Measurements from ENCODE around the gene TSPAN16. TPM values are rescaled to one million over a fixed set of nuclear protein-coding genes. Genes with fewer than 3 reads are reported as not detected.

TSPAN16 gene
- total RNA-seq, 6 experiments from 2014 or later, result not detected

DNA sequence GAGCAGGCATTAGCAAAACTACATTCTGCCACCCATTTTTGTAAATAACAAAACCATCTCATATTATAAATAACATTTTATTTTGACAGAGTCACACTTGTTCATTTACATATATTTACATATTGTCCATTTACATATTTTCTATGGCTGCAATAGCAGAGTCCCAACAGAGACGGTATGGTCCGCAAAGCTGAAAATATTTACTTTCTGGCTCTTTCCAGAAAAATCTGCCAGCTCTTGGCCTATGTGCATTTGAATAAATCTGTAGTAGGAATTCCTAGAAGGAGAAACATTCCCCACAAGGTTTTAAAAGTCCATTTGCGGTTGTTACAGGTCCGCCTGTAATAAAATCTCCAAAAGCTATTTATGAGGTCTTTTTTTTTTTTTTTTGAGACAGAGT, 5.7 kb upstream of the TSPAN16 start:
- H3K4me1 Mint-ChIP-seq (ENCODE audit: low read depth), result peaks cover 22% of the 10 kb centered on the region
- no peak overlapping the region for H3K27ac Mint-ChIP-seq
- no peaks in the 10 kb centered on the region for H3K9me3 Mint-ChIP-seq
- TF ChIP-seq, protein P1, sequence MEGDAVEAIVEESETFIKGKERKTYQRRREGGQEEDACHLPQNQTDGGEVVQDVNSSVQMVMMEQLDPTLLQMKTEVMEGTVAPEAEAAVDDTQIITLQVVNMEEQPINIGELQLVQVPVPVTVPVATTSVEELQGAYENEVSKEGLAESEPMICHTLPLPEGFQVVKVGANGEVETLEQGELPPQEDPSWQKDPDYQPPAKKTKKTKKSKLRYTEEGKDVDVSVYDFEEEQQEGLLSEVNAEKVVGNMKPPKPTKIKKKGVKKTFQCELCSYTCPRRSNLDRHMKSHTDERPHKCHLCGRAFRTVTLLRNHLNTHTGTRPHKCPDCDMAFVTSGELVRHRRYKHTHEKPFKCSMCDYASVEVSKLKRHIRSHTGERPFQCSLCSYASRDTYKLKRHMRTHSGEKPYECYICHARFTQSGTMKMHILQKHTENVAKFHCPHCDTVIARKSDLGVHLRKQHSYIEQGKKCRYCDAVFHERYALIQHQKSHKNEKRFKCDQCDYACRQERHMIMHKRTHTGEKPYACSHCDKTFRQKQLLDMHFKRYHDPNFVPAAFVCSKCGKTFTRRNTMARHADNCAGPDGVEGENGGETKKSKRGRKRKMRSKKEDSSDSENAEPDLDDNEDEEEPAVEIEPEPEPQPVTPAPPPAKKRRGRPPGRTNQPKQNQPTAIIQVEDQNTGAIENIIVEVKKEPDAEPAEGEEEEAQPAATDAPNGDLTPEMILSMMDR (IDR thresholded peaks at IDR 0.05), result no peak
- no peaks in the 10 kb centered on the region for H3K36me3 Mint-ChIP-seq (ENCODE audit: low read depth)
- H3K27me3 Mint-ChIP-seq (ENCODE audit: insufficient read depth), result no peaks in the 10 kb centered on the region; the same call in 1 of the 2 replicates
- H3K4me3 Mint-ChIP-seq, result no peak overlapping the region
- DNase-seq, result no peak

DNA sequence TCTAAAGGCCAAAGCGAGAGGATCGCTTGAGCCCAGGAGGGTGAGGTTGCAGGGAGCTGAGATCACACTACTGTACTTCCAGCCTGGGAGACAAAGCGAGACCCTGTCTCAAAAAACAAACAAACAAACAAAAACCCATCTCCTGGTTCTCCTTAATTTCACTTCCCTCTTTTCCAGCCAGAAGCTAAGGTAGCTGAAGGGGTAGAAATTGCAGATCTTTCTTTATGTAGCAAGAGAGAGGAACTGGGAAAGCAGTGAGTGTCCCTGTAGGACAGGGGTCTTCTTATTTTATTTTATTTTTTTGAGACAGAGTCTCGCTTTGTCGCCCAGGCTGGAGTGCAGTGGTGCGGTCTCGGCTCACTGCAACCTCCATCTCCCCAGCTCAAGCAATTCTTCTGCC, 4.5 kb upstream of the TSPAN16 start:
- H3K9me3 Mint-ChIP-seq, result no peaks in the 10 kb centered on the region
- TF ChIP-seq, protein P1 (IDR thresholded peaks at IDR 0.05), result no peak
- no peak for DNase-seq
- H3K27ac Mint-ChIP-seq, result no peak overlapping the region
- H3K4me1 Mint-ChIP-seq (ENCODE audit: low read depth), result peaks cover 26% of the 10 kb centered on the region
- no peak overlapping the region for H3K4me3 Mint-ChIP-seq
- H3K36me3 Mint-ChIP-seq (ENCODE audit: low read depth), result no peaks in the 10 kb centered on the region
- H3K27me3 Mint-ChIP-seq (ENCODE audit: insufficient read depth), result no peaks in the 10 kb centered on the region; the same call in 1 of the 2 replicates

DNA sequence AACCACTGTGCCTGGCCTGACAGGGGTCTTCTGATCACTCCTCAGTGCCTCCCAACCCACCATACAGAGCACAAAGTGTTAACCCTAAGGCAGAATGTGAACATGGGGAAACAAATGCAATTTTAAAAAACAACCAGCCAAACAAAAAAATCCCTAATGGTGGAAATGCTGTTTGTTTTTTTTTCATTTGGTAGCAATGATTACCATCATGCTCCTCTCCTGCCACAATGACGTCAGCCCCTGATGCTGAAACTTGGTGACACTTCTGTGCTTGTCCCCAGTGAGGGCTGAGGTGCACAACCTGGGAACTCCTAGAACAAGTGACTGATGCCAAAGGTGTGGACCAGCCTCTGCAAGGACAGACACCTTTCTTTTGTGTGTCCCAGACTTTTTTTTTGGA, 4.0 kb upstream of the TSPAN16 start:
- no peaks in the 10 kb centered on the region for H3K9me3 Mint-ChIP-seq
- H3K27me3 Mint-ChIP-seq (ENCODE audit: insufficient read depth), result no peaks in the 10 kb centered on the region; the same call in 1 of the 2 replicates
- H3K36me3 Mint-ChIP-seq (ENCODE audit: low read depth), result no peaks in the 10 kb centered on the region
- H3K27ac Mint-ChIP-seq, result no peak overlapping the region
- H3K4me3 Mint-ChIP-seq, result no peak overlapping the region
- peaks cover 23% of the 10 kb centered on the region for H3K4me1 Mint-ChIP-seq (ENCODE audit: low read depth)
- TF ChIP-seq, protein P1 (IDR thresholded peaks at IDR 0.05), result no peak
- DNase-seq, result no peak

DNA sequence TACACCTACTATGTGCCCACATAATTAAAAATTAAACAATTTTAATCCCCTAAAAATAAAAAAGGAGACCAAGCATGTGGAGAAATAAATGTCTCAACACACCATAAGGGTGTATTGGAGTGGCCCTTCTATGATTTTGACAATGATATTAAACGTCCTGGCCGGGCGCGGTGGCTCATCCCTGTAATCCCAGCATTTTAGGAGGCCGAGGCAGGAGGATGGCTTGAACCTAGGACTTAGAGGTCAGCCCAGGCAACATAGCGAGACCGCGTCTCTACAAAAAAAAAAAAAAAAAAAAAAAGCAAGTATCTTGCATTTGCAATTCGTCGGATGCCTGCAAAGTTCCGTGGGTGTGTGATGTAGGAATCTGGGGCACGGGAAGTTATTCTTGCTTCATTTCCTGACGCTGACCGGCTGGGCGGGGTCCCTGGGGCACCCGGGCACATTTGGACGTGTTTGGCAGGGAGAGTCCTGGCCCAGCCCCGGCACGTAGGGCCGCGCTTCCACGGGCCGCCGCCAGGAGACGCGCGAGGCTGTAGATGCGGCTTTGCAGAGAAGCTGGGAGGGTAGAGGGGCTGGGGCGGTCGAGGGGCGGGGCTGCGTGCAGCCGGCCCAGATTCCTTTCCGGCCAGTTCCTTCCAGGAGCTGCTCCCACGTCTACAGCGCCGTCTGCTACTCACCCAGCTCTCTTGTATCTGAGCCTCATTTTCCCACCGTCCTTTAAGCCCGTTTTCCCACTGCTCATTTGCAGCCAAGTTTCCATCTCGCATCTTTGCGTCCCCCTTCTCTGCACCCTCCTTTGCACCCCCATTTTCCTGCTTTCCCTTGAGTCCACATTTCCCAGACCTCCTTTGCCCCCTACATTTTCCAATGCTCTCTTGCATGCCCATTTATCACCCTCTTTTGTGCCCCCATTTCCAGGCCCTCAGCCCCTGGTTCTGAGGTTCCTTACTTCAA, 2.2 kb upstream of the TSPAN16 start:
- peak; percentile 88 for DNase-seq
- Mint-ChIP-seq H3K9me3 (no peaks in the 10 kb centered on the region), H3K27ac (peak overlapping the region; percentile 76), H3K36me3 (ENCODE audit: low read depth) (no peaks in the 10 kb centered on the region), H3K4me3 (peak overlapping the region; percentile 85), H3K4me1 (ENCODE audit: low read depth) (peaks cover 18% of the 10 kb centered on the region), H3K27me3 (ENCODE audit: insufficient read depth) (peaks cover 2% of the 10 kb centered on the region; the same call in 1 of the 2 replicates)
- TF ChIP-seq, protein P1 (IDR thresholded peaks at IDR 0.05), result peak; percentile 98

DNA sequence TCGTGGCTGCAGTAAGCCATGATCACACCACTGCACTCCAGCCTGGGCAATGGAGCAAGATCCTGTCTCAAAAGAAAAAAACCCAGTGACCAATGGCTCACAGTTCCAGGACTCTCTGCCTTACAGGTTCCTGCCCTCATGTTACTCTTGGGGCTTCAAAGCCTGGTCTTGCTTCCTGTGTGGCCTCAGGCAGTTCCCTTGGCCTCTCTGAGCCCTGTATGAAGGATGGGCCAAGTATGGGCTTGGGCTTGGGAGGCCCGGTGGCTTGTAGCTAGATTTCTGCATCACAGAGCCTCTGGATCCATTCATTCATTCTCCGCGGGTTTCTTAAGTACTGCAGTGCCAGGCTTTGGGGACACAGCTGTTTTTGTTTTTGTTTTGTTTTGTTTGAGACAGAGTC, 780 bp upstream of the TSPAN16 start:
- TF ChIP-seq, protein P1 (IDR thresholded peaks at IDR 0.05), result no peak
- DNase-seq, result no peak
- Mint-ChIP-seq H3K27me3 (ENCODE audit: insufficient read depth) (peaks cover 11% of the 10 kb centered on the region), H3K4me3 (no peak overlapping the region; the same call in 1 of the 2 replicates), H3K4me1 (ENCODE audit: low read depth) (peaks cover 18% of the 10 kb centered on the region), H3K9me3 (no peaks in the 10 kb centered on the region), H3K27ac (no peak overlapping the region), H3K36me3 (ENCODE audit: low read depth) (no peaks in the 10 kb centered on the region)
